ENCODE measurements around the gene RETREG2. TPM values are rescaled to one million over a fixed set of nuclear protein-coding genes. Genes with fewer than 3 reads are reported as not detected.
"Not testable (repeated sequence)": the region's sequence is repeated elsewhere in the genome, so short reads cannot be mapped to it uniquely, and the experiment has no call there.

Gene RETREG2
- total RNA-seq, 6 experiments from 2014 or later, result 77.3 to 102 (median 85.5) TPM

DNA sequence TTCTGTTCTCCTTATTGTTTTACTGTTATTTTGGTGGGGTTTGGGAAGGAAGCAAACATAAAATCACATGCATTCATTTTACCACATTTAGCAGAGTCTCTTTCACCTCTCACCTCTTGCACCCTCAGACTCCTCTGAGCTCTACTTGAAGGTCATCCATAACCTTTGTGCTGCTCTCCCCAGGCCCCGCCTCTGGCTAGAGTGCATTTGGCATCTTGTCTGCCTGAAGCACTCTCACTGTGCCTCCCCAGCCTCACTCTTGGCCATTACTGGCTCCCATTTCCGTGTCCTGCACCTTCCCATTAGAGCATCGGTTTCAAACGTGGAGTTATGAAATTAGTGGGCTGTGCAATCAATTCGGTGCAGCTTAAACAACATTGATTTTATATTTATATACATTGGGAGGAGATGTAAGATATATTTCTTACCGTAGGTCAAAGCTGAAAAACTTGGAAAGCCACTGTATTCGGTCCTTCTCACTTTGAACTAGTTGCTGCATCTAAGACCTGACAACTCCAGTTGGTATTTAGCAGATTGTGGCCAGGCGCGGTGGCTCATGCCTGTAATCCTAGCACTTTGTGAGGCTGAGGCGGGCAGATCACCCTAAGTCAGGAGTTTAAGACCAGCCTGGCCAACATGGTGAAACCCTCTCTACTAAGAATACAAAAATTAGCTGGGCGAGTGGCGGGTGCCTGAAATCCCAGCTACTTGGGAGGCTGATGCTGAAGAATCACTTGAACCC, 21.6 kb downstream of the RETREG2 start:
- H3K36me3 Mint-ChIP-seq (ENCODE audit: low read depth), result no peaks in the 10 kb centered on the region
- peaks cover 18% of the 10 kb centered on the region for H3K27me3 Mint-ChIP-seq (ENCODE audit: insufficient read depth)
- no peak overlapping the region for H3K4me3 Mint-ChIP-seq
- H3K27ac Mint-ChIP-seq, result no peak overlapping the region
- TF ChIP-seq, protein P1, sequence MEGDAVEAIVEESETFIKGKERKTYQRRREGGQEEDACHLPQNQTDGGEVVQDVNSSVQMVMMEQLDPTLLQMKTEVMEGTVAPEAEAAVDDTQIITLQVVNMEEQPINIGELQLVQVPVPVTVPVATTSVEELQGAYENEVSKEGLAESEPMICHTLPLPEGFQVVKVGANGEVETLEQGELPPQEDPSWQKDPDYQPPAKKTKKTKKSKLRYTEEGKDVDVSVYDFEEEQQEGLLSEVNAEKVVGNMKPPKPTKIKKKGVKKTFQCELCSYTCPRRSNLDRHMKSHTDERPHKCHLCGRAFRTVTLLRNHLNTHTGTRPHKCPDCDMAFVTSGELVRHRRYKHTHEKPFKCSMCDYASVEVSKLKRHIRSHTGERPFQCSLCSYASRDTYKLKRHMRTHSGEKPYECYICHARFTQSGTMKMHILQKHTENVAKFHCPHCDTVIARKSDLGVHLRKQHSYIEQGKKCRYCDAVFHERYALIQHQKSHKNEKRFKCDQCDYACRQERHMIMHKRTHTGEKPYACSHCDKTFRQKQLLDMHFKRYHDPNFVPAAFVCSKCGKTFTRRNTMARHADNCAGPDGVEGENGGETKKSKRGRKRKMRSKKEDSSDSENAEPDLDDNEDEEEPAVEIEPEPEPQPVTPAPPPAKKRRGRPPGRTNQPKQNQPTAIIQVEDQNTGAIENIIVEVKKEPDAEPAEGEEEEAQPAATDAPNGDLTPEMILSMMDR (IDR thresholded peaks at IDR 0.05), result no peak
- H3K4me1 Mint-ChIP-seq (ENCODE audit: low read depth), result no peaks in the 10 kb centered on the region
- no peak for DNase-seq
- H3K9me3 Mint-ChIP-seq, result 0 out of 2 replicates have a peak, but pooled peaks cover 3% of the 10 kb centered on the region

DNA sequence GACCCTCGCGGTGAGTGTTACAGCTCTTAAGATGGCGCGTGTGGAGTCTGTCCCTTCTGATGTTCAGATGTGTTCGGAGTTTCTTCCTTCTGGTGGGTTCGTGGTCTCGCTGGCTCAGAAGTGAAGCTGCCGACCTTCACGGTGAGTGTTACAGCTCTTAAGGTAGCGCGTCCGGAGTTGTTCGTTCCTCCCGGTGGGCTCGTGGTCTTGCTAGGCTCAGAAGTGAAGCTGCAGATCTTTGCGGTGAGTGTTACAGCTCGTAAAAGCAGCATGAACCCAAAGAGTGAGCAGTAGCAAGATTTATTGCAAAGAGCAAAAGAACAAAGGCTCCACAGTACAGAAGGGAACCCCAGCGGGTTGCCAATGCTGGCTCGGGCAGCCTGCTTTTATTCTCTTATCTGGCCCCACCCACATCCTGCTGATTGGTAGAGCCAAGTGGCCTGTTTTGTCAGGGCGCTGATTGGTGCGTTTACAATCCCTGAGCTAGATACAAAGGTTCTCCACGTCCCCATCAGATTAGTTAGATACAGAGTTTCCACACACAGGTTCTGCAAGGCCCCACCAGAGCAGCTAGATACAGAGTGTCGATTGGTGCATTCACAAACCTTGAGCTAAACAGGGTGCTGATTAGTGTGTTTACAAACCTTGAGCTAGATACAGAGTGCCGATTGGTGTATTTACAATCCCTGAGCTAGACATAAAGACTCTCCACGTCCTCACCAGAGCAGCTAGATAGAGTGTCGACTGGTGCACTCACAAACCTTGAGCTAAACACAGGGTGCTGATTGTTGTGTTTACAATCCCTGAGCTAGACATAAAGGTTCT, 22.6 kb downstream of the RETREG2 start:
- not testable (repeated sequence) for H3K4me3 Mint-ChIP-seq; DNase-seq; H3K4me1 Mint-ChIP-seq (ENCODE audit: low read depth); H3K27ac Mint-ChIP-seq; H3K36me3 Mint-ChIP-seq (ENCODE audit: low read depth); H3K9me3 Mint-ChIP-seq
- peaks cover 18% of the 10 kb centered on the region for H3K27me3 Mint-ChIP-seq (ENCODE audit: insufficient read depth)

DNA sequence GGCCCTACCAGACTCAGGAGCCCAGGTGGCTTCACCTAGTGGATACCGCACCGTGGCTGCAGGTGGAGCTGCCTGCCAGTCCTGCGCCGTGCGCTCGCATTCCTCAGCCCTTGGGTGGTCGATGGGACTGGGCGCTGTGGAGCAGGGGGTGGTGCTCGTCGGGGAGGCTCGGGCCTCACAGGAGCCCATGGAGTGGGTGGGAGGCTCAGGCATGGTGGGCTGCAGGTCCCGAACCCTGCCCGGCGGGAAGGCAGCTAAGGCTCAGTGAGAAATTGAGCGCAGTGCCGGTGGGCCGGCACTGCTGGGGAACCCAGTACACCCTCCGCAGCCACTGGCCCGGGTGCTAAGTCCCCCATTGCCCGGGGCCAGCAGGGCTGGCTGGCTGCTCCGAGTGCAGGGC, 23.3 kb downstream of the RETREG2 start:
- not testable (repeated sequence) for H3K4me3 Mint-ChIP-seq; H3K9me3 Mint-ChIP-seq; H3K27ac Mint-ChIP-seq; DNase-seq; H3K4me1 Mint-ChIP-seq (ENCODE audit: low read depth); H3K36me3 Mint-ChIP-seq (ENCODE audit: low read depth)
- peaks cover 18% of the 10 kb centered on the region for H3K27me3 Mint-ChIP-seq (ENCODE audit: insufficient read depth)

DNA sequence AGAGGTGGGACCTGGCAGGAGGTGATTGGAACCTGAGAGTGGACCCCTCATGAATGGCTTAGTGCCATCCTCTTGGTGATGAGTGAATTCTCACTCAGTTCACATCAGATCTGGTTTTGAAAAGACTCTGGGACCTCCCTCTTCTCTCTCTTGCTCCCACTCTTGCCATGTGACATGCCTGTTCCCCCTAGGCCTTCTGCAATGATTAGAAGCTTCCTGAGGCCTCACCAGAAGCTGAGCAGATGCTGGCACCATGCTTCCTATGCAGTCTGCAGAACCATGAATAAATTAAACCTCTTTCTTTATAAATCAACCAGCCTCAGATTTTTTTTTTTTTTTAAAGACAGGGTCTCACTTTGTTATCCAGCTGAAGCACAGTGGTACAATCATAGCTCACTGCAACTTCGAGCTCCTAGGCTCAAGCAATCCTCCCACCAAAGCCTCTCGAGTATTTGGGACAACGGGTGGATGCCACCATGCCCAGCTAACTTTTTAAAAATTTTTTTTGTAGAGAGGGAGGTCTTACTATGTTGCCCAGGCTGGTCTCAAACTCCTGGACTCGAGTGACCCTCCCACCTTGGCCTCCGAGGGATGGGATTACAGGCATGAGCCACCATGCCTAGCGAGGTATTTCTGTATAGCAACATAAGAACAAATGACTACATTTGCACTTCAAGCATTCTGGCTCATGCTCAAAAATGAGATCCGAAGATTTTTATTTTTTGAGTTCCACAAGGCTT, 26.5 kb downstream of the RETREG2 start:
- Mint-ChIP-seq H3K4me1 (ENCODE audit: low read depth) (peaks cover 27% of the 10 kb centered on the region), H3K36me3 (ENCODE audit: low read depth) (0 out of 2 replicates have a peak, but pooled peaks cover 2% of the 10 kb centered on the region), H3K27ac (no peak overlapping the region), H3K9me3 (0 out of 2 replicates have a peak, but pooled peaks cover 3% of the 10 kb centered on the region), H3K27me3 (ENCODE audit: insufficient read depth) (peaks cover 8% of the 10 kb centered on the region), H3K4me3 (no peak overlapping the region)
- TF ChIP-seq, protein P1 (IDR thresholded peaks at IDR 0.05), result no peak
- DNase-seq, result no peak

DNA sequence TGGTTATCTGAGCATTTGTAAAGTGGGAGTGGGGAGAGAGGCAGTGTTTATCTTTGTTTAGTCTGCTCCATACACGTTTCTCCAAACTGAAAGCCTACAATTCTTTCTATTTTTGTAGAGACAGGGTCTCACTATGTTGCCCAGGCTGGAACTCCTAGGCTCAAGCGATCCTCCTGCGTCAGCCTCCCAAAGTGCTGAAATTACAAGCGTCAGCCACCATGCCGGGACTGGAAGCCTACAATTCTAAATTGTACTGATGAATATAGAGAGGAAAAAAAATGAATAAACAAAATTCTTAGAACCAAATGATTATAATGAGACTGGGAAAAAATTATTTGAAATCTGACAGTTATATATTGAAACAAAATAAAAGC, 27.1 kb downstream of the RETREG2 start:
- DNase-seq, result no peak
- H3K4me3 Mint-ChIP-seq, result peak overlapping the region; percentile 39; the same call in 1 of the 2 replicates
- TF ChIP-seq, protein P1 (IDR thresholded peaks at IDR 0.05), result no peak
- H3K4me1 Mint-ChIP-seq (ENCODE audit: low read depth), result peaks cover 27% of the 10 kb centered on the region
- peaks cover 8% of the 10 kb centered on the region; the same call in 1 of the 2 replicates for H3K36me3 Mint-ChIP-seq (ENCODE audit: low read depth)
- peaks cover 7% of the 10 kb centered on the region for H3K27me3 Mint-ChIP-seq (ENCODE audit: insufficient read depth)
- 0 out of 2 replicates have a peak, but pooled peaks cover 3% of the 10 kb centered on the region for H3K9me3 Mint-ChIP-seq
- H3K27ac Mint-ChIP-seq, result no peak overlapping the region

DNA sequence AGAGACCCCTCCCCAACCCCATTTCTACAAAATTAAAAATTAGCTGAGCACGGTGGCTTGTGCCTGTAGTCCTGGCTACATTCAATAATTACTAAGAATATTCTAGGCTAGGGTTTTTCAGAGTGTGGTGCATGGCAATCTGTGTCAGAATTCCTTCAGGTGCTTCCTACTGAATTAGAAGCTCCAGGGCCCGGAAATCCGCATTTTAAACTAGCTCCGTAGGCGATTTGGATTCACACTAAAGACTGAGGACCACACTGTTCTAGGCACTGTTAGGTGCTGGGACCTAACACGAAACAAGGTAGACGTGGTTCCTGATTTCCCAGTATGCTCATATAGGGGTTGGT, 27.9 kb downstream of the RETREG2 start:
- peaks cover 4% of the 10 kb centered on the region for H3K27me3 Mint-ChIP-seq (ENCODE audit: insufficient read depth)
- TF ChIP-seq, protein P1 (IDR thresholded peaks at IDR 0.05), result no peak
- 0 out of 2 replicates have a peak, but pooled peaks cover 3% of the 10 kb centered on the region for H3K9me3 Mint-ChIP-seq
- DNase-seq, result no peak
- peak overlapping the region; percentile 90 for H3K27ac Mint-ChIP-seq
- H3K36me3 Mint-ChIP-seq (ENCODE audit: low read depth), result peaks cover 12% of the 10 kb centered on the region; the same call in 1 of the 2 replicates
- peak overlapping the region; percentile 94 for H3K4me3 Mint-ChIP-seq
- H3K4me1 Mint-ChIP-seq (ENCODE audit: low read depth), result peaks cover 27% of the 10 kb centered on the region
